GM18907 (cell line): ENCODE results near the gene RHBDL1.

Source experiments
- ATAC-seq: cut with Tn5 transposase; IDR thresholded peaks from one replicate; pipeline ENCODE4 v1.9.1; 2021; ENCODE audit warnings: mild to moderate bottlenecking, moderate library complexity; ENCODE audit not compliant: unreplicated experiment

The RHBDL1 gene

DNA sequence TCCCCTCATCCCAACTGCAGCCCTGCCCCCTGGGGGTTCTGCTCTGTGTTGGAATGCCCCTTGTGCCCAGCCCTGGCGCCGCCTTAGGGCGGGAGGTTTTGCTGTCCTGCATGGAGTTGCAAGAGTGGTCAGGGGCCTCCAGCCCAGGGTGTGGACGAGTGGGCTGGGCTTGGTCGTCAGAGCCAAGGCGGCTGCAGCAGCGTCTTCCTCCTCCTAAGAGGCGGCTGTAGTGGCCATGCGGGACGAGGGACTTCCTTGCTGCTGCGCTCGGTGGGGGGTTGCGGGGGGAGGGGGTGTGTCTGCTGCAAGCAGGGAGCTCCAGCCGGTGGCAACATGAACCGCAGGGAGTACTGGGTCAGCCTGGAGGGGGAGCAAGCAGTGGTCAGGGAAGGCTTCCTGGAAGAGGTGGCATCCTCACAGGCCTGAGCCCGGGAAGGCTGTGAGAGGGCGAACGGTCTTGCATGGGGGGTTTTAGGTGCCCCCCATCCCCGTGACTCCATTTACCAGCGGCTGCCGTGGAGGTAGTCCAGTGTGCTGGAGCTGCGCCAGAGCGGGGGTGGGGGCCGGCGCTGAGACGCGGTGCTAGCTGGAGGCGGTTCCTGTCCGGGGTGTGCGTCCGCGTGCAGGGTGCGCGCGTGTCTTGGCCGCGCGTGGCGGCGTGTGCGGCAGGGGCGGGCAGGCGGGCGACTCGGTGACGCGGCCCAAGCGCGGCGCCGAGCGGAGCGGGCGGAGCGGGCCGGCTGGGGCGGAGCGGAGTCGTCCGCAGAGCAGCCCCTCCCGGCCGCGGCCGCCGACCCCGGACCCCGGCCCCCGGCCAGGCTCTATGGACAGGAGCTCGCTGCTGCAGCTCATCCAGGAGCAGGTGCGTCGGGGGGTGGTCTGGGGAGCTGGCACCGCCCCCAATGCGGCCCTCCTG is at the start of gene RHBDL1:
Gene RHBDL1 (plus strand): TSS at position 704 of the 916 bp plus-strand sequence. CDS start 120 bp downstream, at position 824.
- no peak for ATAC-seq

DNA sequence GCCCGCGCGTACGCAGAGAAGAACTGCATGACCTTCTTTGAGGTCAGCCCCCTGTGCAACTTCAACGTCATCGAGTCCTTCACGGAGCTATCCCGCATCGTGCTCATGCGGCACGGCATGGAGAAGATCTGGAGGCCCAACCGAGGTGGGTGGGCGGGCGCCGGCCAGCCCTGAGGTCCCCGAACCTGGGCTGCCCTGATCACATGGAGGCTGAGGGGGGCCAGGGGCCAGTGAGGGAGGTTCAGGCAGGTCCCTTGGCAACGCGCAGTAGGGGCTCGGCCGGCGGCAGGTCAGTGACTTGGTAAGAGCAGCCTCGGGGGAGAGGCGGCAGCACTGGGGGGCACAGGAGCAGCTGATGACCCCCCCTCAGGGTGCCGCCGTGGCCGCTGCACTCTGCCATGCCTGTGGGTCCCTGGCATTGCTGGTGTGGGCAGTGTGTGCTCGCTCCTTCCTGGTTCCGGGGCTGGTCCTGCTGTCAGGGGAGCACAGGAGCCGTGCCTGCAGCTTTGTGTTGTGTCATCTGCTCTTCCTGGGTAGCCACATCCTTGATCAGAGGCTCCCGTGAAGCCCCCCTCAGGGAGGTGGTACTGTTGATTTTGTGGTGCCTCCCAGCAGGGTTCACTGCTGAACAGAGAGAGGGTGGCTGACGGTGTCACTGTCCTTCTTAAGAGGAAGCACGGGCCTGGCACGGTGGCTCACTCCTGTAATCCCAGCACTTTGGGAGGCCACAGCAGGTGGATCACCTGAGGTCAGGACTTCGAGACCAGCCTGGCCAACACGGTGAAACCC is 49.3 kb upstream of the RHBDL1 start:
- ATAC-seq: no peak

- ATAC-seq: no peak
These were observed 48.6 kb upstream of the RHBDL1 start for GRCh38 chr16:626787-627453.

- ATAC-seq: no peak
These were observed 47.8 kb upstream of the RHBDL1 start for GRCh38 chr16:627454-628239.

- ATAC-seq: no peak
These were observed 47.0 kb upstream of the RHBDL1 start for GRCh38 chr16:628321-629061.

GRCh38 chr16:629185-629832 is 46.2 kb upstream of the RHBDL1 start:
- ATAC-seq: no peak

GRCh38 chr16:629833-630248 is 45.6 kb upstream of the RHBDL1 start:
- no peak for ATAC-seq

GRCh38 chr16:630249-630814 is 45.1 kb upstream of the RHBDL1 start:
- no peak for ATAC-seq

DNA sequence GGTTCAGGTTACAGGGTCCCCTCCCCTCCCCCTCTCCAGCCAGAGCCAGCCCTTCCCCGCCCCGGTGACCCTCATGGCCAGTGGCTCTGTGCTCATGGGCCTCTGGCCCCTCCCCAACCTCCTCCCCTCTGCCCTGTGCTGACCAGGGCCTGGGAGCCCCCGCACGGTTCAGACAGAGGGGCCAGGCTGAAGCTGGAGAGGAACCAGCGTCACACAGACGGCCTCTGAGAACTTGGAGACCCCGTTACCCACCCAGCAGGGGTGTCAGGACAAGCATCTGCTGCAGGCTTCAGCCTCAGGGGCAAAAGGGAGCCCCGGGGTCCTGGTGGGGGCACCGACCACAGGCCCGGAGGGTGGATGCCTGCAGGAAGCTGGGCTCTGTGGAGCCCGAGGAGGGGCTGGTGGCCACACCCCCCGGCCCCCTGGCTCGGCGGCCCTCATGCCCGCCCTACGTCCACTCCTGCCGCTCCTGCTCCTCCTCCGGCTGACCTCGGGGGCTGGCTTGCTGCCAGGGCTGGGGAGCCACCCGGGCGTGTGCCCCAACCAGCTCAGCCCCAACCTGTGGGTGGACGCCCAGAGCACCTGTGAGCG is 44.6 kb upstream of the RHBDL1 start, which contains the start of gene WFIKKN1:
Gene WFIKKN1 (plus strand): TSS at position 171 of the 591 bp plus-strand sequence. CDS start 269 bp downstream, at position 440.
- ATAC-seq: no peak

- ATAC-seq: no peak
These were observed 43.6 kb upstream of the RHBDL1 start for GRCh38 chr16:631808-632358.

- no peak for ATAC-seq
These were observed 42.8 kb upstream of the RHBDL1 start for GRCh38 chr16:632486-633335.

DNA sequence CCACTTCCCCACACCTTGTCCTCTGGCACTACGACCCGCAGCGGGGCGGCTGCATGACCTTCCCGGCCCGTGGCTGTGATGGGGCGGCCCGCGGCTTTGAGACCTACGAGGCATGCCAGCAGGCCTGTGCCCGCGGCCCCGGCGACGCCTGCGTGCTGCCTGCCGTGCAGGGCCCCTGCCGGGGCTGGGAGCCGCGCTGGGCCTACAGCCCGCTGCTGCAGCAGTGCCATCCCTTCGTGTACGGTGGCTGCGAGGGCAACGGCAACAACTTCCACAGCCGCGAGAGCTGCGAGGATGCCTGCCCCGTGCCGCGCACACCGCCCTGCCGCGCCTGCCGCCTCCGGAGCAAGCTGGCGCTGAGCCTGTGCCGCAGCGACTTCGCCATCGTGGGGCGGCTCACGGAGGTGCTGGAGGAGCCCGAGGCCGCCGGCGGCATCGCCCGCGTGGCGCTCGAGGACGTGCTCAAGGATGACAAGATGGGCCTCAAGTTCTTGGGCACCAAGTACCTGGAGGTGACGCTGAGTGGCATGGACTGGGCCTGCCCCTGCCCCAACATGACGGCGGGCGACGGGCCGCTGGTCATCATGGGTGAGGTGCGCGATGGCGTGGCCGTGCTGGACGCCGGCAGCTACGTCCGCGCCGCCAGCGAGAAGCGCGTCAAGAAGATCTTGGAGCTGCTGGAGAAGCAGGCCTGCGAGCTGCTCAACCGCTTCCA is 42.0 kb upstream of the RHBDL1 start:
- no peak for ATAC-seq

- ATAC-seq: no peak
These were observed 41.3 kb upstream of the RHBDL1 start for GRCh38 chr16:634051-634670.

DNA sequence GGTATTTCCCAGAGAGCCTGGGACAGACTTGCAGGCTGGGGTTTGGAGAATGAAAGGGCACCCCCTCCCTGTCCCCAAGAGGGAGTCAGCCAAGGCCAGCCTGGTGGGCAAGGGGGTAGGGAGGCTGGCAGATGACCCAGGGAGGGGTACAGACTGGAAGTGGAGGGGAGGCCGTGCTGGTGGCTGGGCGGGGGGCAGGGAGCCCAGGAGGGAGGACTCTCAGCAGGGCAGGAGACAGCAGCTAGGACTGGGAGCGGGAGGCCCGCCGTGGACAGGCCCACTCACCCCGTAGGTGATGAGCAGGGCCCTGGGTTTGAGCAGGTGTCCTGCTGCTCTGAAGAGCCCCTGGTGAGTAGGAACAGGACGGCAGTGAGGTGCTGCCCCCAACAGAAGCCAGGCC is 40.5 kb upstream of the RHBDL1 start:
- no peak for ATAC-seq

- peak; percentile 1 for ATAC-seq
These were observed 39.8 kb upstream of the RHBDL1 start for GRCh38 chr16:635573-636205.
